ENCODE data around the gene ZBTB16.

The ZBTB16 gene

DNA sequence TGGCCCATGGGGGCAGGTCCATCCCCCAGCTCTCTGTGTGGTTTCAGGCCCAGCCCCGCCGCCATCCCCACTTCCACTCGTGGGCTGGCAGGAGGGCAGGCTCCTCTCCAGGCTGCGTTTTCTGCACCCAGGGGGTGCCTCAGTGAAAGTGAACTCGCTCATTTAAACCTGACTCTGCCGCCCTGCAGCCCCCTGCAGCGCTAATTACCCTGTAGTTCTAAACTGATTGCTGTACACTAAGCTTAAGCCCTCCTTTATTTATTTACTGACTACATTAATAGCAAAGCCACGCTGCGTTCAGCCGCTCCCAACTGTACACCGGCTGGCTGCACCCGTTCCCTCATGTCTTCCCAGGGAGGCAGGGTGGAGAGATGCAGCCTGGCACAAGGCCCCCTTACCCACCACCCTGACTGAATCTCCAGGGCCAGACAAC, 200.1 kb downstream of the ZBTB16 start (continued):
- TF ChIP-seq, protein P1, sequence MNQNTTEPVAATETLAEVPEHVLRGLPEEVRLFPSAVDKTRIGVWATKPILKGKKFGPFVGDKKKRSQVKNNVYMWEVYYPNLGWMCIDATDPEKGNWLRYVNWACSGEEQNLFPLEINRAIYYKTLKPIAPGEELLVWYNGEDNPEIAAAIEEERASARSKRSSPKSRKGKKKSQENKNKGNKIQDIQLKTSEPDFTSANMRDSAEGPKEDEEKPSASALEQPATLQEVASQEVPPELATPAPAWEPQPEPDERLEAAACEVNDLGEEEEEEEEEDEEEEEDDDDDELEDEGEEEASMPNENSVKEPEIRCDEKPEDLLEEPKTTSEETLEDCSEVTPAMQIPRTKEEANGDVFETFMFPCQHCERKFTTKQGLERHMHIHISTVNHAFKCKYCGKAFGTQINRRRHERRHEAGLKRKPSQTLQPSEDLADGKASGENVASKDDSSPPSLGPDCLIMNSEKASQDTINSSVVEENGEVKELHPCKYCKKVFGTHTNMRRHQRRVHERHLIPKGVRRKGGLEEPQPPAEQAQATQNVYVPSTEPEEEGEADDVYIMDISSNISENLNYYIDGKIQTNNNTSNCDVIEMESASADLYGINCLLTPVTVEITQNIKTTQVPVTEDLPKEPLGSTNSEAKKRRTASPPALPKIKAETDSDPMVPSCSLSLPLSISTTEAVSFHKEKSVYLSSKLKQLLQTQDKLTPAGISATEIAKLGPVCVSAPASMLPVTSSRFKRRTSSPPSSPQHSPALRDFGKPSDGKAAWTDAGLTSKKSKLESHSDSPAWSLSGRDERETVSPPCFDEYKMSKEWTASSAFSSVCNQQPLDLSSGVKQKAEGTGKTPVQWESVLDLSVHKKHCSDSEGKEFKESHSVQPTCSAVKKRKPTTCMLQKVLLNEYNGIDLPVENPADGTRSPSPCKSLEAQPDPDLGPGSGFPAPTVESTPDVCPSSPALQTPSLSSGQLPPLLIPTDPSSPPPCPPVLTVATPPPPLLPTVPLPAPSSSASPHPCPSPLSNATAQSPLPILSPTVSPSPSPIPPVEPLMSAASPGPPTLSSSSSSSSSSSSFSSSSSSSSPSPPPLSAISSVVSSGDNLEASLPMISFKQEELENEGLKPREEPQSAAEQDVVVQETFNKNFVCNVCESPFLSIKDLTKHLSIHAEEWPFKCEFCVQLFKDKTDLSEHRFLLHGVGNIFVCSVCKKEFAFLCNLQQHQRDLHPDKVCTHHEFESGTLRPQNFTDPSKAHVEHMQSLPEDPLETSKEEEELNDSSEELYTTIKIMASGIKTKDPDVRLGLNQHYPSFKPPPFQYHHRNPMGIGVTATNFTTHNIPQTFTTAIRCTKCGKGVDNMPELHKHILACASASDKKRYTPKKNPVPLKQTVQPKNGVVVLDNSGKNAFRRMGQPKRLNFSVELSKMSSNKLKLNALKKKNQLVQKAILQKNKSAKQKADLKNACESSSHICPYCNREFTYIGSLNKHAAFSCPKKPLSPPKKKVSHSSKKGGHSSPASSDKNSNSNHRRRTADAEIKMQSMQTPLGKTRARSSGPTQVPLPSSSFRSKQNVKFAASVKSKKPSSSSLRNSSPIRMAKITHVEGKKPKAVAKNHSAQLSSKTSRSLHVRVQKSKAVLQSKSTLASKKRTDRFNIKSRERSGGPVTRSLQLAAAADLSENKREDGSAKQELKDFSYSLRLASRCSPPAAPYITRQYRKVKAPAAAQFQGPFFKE (tag by site-specific recombination; IDR thresholded peaks at IDR 0.05; ENCODE audit: borderline replicate concordance): no peak
- 0 out of 2 replicates have a peak, but pooled peaks have one; percentile 32 for TF ChIP-seq TCF7L2 (IDR thresholded peaks at IDR 0.05; ENCODE audit: borderline replicate concordance, low read depth, low read length)
- no peak for TF ChIP-seq ZFP69B (tag by site-specific recombination; IDR thresholded peaks at IDR 0.05)
- TF ChIP-seq ZNF664 (tag by site-specific recombination; IDR thresholded peaks at IDR 0.05): 0 out of 2 replicates have a peak, but pooled peaks have one; percentile 19
- TF ChIP-seq, protein P2, sequence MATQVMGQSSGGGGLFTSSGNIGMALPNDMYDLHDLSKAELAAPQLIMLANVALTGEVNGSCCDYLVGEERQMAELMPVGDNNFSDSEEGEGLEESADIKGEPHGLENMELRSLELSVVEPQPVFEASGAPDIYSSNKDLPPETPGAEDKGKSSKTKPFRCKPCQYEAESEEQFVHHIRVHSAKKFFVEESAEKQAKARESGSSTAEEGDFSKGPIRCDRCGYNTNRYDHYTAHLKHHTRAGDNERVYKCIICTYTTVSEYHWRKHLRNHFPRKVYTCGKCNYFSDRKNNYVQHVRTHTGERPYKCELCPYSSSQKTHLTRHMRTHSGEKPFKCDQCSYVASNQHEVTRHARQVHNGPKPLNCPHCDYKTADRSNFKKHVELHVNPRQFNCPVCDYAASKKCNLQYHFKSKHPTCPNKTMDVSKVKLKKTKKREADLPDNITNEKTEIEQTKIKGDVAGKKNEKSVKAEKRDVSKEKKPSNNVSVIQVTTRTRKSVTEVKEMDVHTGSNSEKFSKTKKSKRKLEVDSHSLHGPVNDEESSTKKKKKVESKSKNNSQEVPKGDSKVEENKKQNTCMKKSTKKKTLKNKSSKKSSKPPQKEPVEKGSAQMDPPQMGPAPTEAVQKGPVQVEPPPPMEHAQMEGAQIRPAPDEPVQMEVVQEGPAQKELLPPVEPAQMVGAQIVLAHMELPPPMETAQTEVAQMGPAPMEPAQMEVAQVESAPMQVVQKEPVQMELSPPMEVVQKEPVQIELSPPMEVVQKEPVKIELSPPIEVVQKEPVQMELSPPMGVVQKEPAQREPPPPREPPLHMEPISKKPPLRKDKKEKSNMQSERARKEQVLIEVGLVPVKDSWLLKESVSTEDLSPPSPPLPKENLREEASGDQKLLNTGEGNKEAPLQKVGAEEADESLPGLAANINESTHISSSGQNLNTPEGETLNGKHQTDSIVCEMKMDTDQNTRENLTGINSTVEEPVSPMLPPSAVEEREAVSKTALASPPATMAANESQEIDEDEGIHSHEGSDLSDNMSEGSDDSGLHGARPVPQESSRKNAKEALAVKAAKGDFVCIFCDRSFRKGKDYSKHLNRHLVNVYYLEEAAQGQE (tag by site-specific recombination; IDR thresholded peaks at IDR 0.05): no peak
- TF ChIP-seq ZNF10 (tag by site-specific recombination; IDR thresholded peaks at IDR 0.05): no peak
- no peak for TF ChIP-seq ZNF121 (tag by site-specific recombination; IDR thresholded peaks at IDR 0.05)
- no peak for TF ChIP-seq SP2 (tag by site-specific recombination; IDR thresholded peaks at IDR 0.05)
- TF ChIP-seq, protein P3, sequence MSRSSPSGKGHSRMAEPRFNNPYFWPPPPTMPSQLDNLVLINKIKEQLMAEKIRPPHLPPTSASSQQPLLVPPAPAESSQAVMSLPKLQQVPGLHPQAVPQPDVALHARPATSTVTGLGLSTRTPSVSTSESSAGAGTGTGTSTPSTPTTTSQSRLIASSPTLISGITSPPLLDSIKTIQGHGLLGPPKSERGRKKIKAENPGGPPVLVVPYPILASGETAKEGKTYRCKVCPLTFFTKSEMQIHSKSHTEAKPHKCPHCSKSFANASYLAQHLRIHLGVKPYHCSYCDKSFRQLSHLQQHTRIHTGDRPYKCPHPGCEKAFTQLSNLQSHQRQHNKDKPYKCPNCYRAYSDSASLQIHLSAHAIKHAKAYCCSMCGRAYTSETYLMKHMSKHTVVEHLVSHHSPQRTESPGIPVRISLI (tag by site-specific recombination; IDR thresholded peaks at IDR 0.05): no peak
- no peak for TF ChIP-seq RBAK (tag by site-specific recombination; IDR thresholded peaks at IDR 0.05)
- TF ChIP-seq GLI4 (tag by site-specific recombination; IDR thresholded peaks at IDR 0.05): no peak
- TF ChIP-seq ZNF658 (tag by site-specific recombination; IDR thresholded peaks at IDR 0.05): no peak
- TF ChIP-seq ZNF629 (tag by site-specific recombination; IDR thresholded peaks at IDR 0.05): no peak; the same call in 1 of the 2 replicates
- TF ChIP-seq YY1 (tag by site-specific recombination; IDR thresholded peaks at IDR 0.05): no peak
- TF ChIP-seq ZNF248 (tag by site-specific recombination; IDR thresholded peaks at IDR 0.05): no peak
- peak; percentile 79 for TF ChIP-seq GLI2 (tag by site-specific recombination; IDR thresholded peaks at IDR 0.05; ENCODE audit: borderline replicate concordance, low read depth)
- TF ChIP-seq ZNF624 (tag by site-specific recombination; IDR thresholded peaks at IDR 0.05): no peak
- 0 out of 2 replicates have a peak, but pooled peaks have one; percentile 29 for TF ChIP-seq ZNF24 (tag by site-specific recombination; IDR thresholded peaks at IDR 0.05)
- TF ChIP-seq ZNF341 (tag by site-specific recombination; IDR thresholded peaks at IDR 0.05; ENCODE audit: low read depth): peak; percentile 19; the same call in 1 of the 2 replicates
- TF ChIP-seq ZNF211 (tag by site-specific recombination; IDR thresholded peaks at IDR 0.05; ENCODE audit: low read depth): no peak
- peak; percentile 55; the same call in 1 of the 2 replicates for TF ChIP-seq KLF1 (tag by site-specific recombination; IDR thresholded peaks at IDR 0.05)
- TF ChIP-seq, protein P4, sequence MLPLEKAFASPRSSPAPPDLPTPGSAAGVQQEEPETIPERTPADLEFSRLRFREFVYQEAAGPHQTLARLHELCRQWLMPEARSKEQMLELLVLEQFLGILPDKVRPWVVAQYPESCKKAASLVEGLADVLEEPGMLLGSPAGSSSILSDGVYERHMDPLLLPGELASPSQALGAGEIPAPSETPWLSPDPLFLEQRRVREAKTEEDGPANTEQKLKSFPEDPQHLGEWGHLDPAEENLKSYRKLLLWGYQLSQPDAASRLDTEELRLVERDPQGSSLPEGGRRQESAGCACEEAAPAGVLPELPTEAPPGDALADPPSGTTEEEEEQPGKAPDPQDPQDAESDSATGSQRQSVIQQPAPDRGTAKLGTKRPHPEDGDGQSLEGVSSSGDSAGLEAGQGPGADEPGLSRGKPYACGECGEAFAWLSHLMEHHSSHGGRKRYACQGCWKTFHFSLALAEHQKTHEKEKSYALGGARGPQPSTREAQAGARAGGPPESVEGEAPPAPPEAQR (tag by site-specific recombination; IDR thresholded peaks at IDR 0.05): no peak
- TF ChIP-seq, protein P5, sequence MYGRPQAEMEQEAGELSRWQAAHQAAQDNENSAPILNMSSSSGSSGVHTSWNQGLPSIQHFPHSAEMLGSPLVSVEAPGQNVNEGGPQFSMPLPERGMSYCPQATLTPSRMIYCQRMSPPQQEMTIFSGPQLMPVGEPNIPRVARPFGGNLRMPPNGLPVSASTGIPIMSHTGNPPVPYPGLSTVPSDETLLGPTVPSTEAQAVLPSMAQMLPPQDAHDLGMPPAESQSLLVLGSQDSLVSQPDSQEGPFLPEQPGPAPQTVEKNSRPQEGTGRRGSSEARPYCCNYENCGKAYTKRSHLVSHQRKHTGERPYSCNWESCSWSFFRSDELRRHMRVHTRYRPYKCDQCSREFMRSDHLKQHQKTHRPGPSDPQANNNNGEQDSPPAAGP (tag by site-specific recombination; IDR thresholded peaks at IDR 0.05): peak; percentile 96
- TF ChIP-seq, protein P6, sequence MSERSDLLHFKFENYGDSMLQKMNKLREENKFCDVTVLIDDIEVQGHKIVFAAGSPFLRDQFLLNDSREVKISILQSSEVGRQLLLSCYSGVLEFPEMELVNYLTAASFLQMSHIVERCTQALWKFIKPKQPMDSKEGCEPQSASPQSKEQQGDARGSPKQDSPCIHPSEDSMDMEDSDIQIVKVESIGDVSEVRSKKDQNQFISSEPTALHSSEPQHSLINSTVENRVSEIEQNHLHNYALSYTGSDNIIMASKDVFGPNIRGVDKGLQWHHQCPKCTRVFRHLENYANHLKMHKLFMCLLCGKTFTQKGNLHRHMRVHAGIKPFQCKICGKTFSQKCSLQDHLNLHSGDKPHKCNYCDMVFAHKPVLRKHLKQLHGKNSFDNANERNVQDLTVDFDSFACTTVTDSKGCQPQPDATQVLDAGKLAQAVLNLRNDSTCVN (tag by site-specific recombination; optimal IDR thresholded peaks at IDR 0.05): no peak
- no peak for TF ChIP-seq ZNF202 (tag by site-specific recombination; IDR thresholded peaks at IDR 0.05; ENCODE audit: borderline replicate concordance)

All from HEK293 (cell line).